ENCODE data around the gene SRMS.

GRCh38 chr20:63494420-63495166, 53.0 kb downstream of the SRMS start:
- no peak for TF ChIP-seq CTCF (IDR thresholded peaks at IDR 0.05)
- no peak for TF ChIP-seq POLR2A (IDR thresholded peaks at IDR 0.05)

Data from heart left ventricle (tissue), 13 donors.